PC-3 (cell line): Measurements from ENCODE around the gene TSKS. TPM values are rescaled to one million over a fixed set of nuclear protein-coding genes. Genes with fewer than 3 reads are reported as not detected.

ENCODE experiments used
- ATAC-seq: fragments of 200-7000 bp; cut with Tn5 transposase; 2 replicates; pipeline ENCODE4 v1.9.1; 2020; ENCODE audit warnings: mild to moderate bottlenecking, moderate library complexity
- BruUV-seq: library from RNA; stranded (reverse); fragments of 400-500 nt; replicated peaks from 2 replicates; lab custom pipeline; 2021; lab: Mats Ljungman, UMichigan
- CTCF ChIA-PET: fragments of 300-600 bp; sonication (Branson Sonifier 250); formaldehyde crosslinking; loops from one replicate; lab custom pipeline; 2022; ENCODE audit warnings: antibody characterized with exemption; lab: Charles Lee
- POLR2A ChIA-PET: fragments of 300-600 bp; sonication (Branson Sonifier 250); formaldehyde crosslinking; loops from one replicate; lab custom pipeline; 2022; ENCODE audit warnings: antibody characterized with exemption; ENCODE audit not compliant: unreplicated experiment; lab: Charles Lee
- DNase-seq: peaks from one replicate; pipeline ENCODE4 v3.0.0-alpha.2; 2015
- H2AFZ ChIP-seq: fragments of 300-600 bp; sonication (generic); 2 replicates; pipeline ENCODE4 v1.6.0; 2016; ENCODE audit warnings: antibody characterized with exemption, low read length
- H3F3A ChIP-seq: fragments of 300-600 bp; sonication (generic); one replicate; pipeline ENCODE4 v1.6.0; 2017; ENCODE audit warnings: antibody characterized with exemption, low read length, control low read depth, mild to moderate bottlenecking; ENCODE audit not compliant: unreplicated experiment
- H3K27ac ChIP-seq: fragments of 300-600 bp; sonication (generic); 2 replicates; pipeline ENCODE4 v1.5.1; 2016; ENCODE audit warnings: mild to moderate bottlenecking, low read length
- H3K27me3 ChIP-seq: fragments of 300-600 bp; sonication (generic); 2 replicates; pipeline ENCODE4 v1.6.1; 2016; ENCODE audit warnings: low read length, mixed read lengths
- H3K36me3 ChIP-seq: fragments of 300-600 bp; sonication (generic); 2 replicates; pipeline ENCODE4 v1.6.1; 2016; ENCODE audit warnings: low read depth, mixed run types, low read length, mixed read lengths
- H3K4me1 ChIP-seq: fragments of 300-600 bp; sonication (generic); 2 replicates; pipeline ENCODE4 v1.5.1; 2016; ENCODE audit warnings: low read length; ENCODE audit not compliant: insufficient read depth
- H3K4me2 ChIP-seq: fragments of 300-600 bp; sonication (generic); 2 replicates; pipeline ENCODE4 v1.6.0; 2016; ENCODE audit warnings: low read length
- H3K4me3 ChIP-seq: fragments of 300-600 bp; sonication (generic); 2 replicates; pipeline ENCODE4 v1.5.1; 2016; ENCODE audit warnings: mild to moderate bottlenecking, low read length, mixed read lengths
- H3K79me2 ChIP-seq: fragments of 300-600 bp; sonication (generic); 2 replicates; pipeline ENCODE4 v1.6.1; 2017; ENCODE audit warnings: low read length, mixed read lengths
- H3K9ac ChIP-seq: fragments of 300-600 bp; sonication (generic); 2 replicates; pipeline ENCODE4 v1.6.0; 2016; ENCODE audit warnings: mild to moderate bottlenecking, low read length
- H3K9me2 ChIP-seq: fragments of 300-600 bp; sonication (generic); replicated peaks from 2 replicates; pipeline ENCODE4 v1.6.1; 2016; ENCODE audit warnings: mixed run types, low read length, mixed read lengths
- H3K9me3 ChIP-seq: fragments of 300-600 bp; sonication (generic); 2 replicates; pipeline ENCODE4 v1.6.1; 2016; ENCODE audit warnings: low read length, mixed read lengths
- H4K20me1 ChIP-seq: fragments of 300-600 bp; sonication (generic); 2 replicates; pipeline ENCODE4 v1.6.1; 2016; ENCODE audit warnings: low read length, mixed read lengths
- EZH2 ChIP-seq: fragments of 300-600 bp; sonication (generic); IDR thresholded peaks from one replicate; pipeline ENCODE4 v1.6.1; 2017; ENCODE audit warnings: antibody characterized with exemption, mild to moderate bottlenecking, low read length; ENCODE audit not compliant: unreplicated experiment
- EZH2phosphoT487 ChIP-seq: fragments of 300-600 bp; sonication (generic); IDR thresholded peaks from 2 replicates; pipeline ENCODE4 v1.6.1; 2018; ENCODE audit warnings: mild to moderate bottlenecking, antibody characterized with exemption, low read length, borderline replicate concordance
- intact Hi-C: fragments of 100-400 bp; cut with micrococcal nuclease; formaldehyde crosslinking; loops from 2 replicates; pipeline ENCODE4 v1.9.0; 2023
- total RNA-seq: library from RNA; depleted of rRNA; stranded (reverse); fragments of >200 nt; gene quantifications from 2 replicates; pipeline ENCODE4 v1.2.3, GENCODE V29; 2014
- TF ChIP-seq, protein P1 (sequence below): fragments of 300-600 bp; sonication (generic); conservative IDR thresholded peaks from 2 replicates; pipeline ENCODE4 v1.5.1; 2017; ENCODE audit warnings: antibody characterized with exemption, low read depth, mild to moderate bottlenecking, low read length

Gene TSKS
- total RNA-seq, 1 experiment from 2014 or later, result not detected

- Histone ChIP-seq H3K9ac (no peak overlapping the region), H3K9me2 (no peaks in the 10 kb centered on the region), H4K20me1 (no peaks in the 10 kb centered on the region), H3K4me1 (peaks cover 19% of the 10 kb centered on the region), H3K79me2 (peaks cover 56% of the 10 kb centered on the region), H3K9me3 (no peaks in the 10 kb centered on the region), H2AFZ (no peak overlapping the region), H3F3A (peaks cover 3% of the 10 kb centered on the region), H3K27ac (no peak overlapping the region), H3K4me2 (no peak overlapping the region), H3K27me3 (no peaks in the 10 kb centered on the region), H3K36me3 (no peaks in the 10 kb centered on the region), H3K4me3 (no peak overlapping the region)
- DNase-seq (no peak), ATAC-seq (no peak)
- ChIA-PET POLR2A (no interaction called here), CTCF (no interaction called here)
- BruUV-seq, result no TSS peak
- intact Hi-C loops, result no loop called here
- TF ChIP-seq, protein P1, sequence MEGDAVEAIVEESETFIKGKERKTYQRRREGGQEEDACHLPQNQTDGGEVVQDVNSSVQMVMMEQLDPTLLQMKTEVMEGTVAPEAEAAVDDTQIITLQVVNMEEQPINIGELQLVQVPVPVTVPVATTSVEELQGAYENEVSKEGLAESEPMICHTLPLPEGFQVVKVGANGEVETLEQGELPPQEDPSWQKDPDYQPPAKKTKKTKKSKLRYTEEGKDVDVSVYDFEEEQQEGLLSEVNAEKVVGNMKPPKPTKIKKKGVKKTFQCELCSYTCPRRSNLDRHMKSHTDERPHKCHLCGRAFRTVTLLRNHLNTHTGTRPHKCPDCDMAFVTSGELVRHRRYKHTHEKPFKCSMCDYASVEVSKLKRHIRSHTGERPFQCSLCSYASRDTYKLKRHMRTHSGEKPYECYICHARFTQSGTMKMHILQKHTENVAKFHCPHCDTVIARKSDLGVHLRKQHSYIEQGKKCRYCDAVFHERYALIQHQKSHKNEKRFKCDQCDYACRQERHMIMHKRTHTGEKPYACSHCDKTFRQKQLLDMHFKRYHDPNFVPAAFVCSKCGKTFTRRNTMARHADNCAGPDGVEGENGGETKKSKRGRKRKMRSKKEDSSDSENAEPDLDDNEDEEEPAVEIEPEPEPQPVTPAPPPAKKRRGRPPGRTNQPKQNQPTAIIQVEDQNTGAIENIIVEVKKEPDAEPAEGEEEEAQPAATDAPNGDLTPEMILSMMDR, result no peak
- no peak for TF ChIP-seq EZH2
- no peak for TF ChIP-seq EZH2phosphoT487
These were observed 7.4 kb upstream of the TSKS start for GRCh38 chr19:49770529-49770928.

- no peaks in the 10 kb centered on the region for H3K36me3 ChIP-seq
- H3K79me2 ChIP-seq, result peaks cover 49% of the 10 kb centered on the region
- no peak overlapping the region for H2AFZ ChIP-seq
- no peaks in the 10 kb centered on the region for H3K27me3 ChIP-seq
- no peaks in the 10 kb centered on the region for H4K20me1 ChIP-seq
- H3K27ac ChIP-seq, result no peak overlapping the region
- TF ChIP-seq, protein P1, result no peak
- TF ChIP-seq EZH2phosphoT487, result no peak
- no peak for TF ChIP-seq EZH2
- POLR2A ChIA-PET, result no interaction called here
- H3K4me2 ChIP-seq, result peak overlapping the region; percentile 97
- H3K4me1 ChIP-seq, result peaks cover 23% of the 10 kb centered on the region
- peaks cover 3% of the 10 kb centered on the region for H3F3A ChIP-seq
- H3K9me2 ChIP-seq, result no peaks in the 10 kb centered on the region
- H3K9me3 ChIP-seq, result no peaks in the 10 kb centered on the region
- no TSS peak for BruUV-seq
- CTCF ChIA-PET, result no interaction called here
- peak overlapping the region; percentile 81 for H3K4me3 ChIP-seq
- H3K9ac ChIP-seq, result peak overlapping the region; percentile 84
- intact Hi-C loops, result loop anchor here (2.0 to 5.0 kb wide), 2 partner anchors 77 to 84 kb away; partner anchors contain the start of genes CPT1C and PTOV1
- no peak for ATAC-seq
- no peak for DNase-seq
These were observed 5.0 kb upstream of the TSKS start for GRCh38 chr19:49767967-49768581.

DNA sequence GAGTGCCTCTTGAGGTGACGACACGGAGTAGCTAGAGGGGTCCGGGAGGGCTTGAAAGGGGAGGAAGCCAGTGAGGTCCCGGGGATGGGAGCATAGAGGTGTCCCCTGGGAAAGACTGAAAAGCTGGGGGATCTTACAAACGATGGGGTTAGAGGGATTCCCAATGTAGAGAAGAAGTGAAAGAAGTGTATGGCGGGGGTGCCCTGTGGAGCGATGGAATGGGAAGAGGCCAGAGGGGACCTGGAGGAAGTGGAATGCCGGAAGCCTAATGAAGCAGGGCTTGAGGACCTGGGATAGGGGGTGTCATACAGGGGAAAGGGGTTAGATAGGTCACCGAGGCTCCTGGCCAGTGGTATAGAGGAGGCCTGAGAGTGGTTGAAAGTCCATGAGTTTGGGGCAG lies 4.3 kb upstream of the TSKS start:
- Histone ChIP-seq H3K9me2 (no peaks in the 10 kb centered on the region), H3K4me1 (peaks cover 23% of the 10 kb centered on the region), H3K36me3 (no peaks in the 10 kb centered on the region), H3K4me2 (peak overlapping the region; percentile 97), H3K79me2 (peaks cover 49% of the 10 kb centered on the region), H3F3A (peaks cover 3% of the 10 kb centered on the region), H3K4me3 (peak overlapping the region; percentile 81), H2AFZ (peak overlapping the region; percentile 80), H3K27ac (no peak overlapping the region), H3K9ac (peak overlapping the region; percentile 84), H4K20me1 (no peaks in the 10 kb centered on the region), H3K9me3 (no peaks in the 10 kb centered on the region), H3K27me3 (no peaks in the 10 kb centered on the region)
- intact Hi-C loops, result loop anchor here (2.0 to 5.0 kb wide), 2 partner anchors 77 to 85 kb away; partner anchors contain the start of genes CPT1C and PTOV1
- TF ChIP-seq EZH2, result no peak
- TF ChIP-seq EZH2phosphoT487, result no peak
- TF ChIP-seq, protein P1, result no peak
- no TSS peak for BruUV-seq
- CTCF ChIA-PET, result no interaction called here
- no peak for DNase-seq
- ATAC-seq, result no peak
- POLR2A ChIA-PET, result no interaction called here
